ENCODE measurements around the gene MBTD1.
"Not testable (repeated sequence)": the region's sequence is repeated elsewhere in the genome, so short reads cannot be mapped to it uniquely, and the experiment has no call there.

The MBTD1 gene

GRCh38 chr17:51259564-51260236, at the start of gene MBTD1:
MBTD1 (minus strand) TSS chr17:51260049; CDS start chr17:51225161, 34,888 bp downstream.
- DNase-seq = peak; percentile 94

GRCh38 chr17:51305182-51305581, 45.3 kb upstream of the MBTD1 start:
- no peak for DNase-seq

- no peak for DNase-seq
These were observed 40.0 kb upstream of the MBTD1 start for GRCh38 chr17:51299859-51300258.

- no peak for DNase-seq
These were observed 38.9 kb upstream of the MBTD1 start for GRCh38 chr17:51298508-51299371.

GRCh38 chr17:51294338-51294737, 34.5 kb upstream of the MBTD1 start:
- not testable (repeated sequence) for DNase-seq

GRCh38 chr17:51289696-51290111, 29.9 kb upstream of the MBTD1 start:
- DNase-seq = no peak

GRCh38 chr17:51287412-51287811, 27.6 kb upstream of the MBTD1 start:
- no peak for DNase-seq

- DNase-seq = no peak
These were observed 19.3 kb upstream of the MBTD1 start for GRCh38 chr17:51279183-51279582.

- no peak for DNase-seq
These were observed 15.5 kb upstream of the MBTD1 start for GRCh38 chr17:51275381-51275780.

- no peak for DNase-seq
These were observed 13.0 kb upstream of the MBTD1 start for GRCh38 chr17:51272812-51273211.

GRCh38 chr17:51270636-51271035, 10.8 kb upstream of the MBTD1 start:
- DNase-seq = no peak

GRCh38 chr17:51269991-51270390, 10.1 kb upstream of the MBTD1 start:
- DNase-seq = no peak

- not testable (repeated sequence) for DNase-seq
These were observed 4.6 kb upstream of the MBTD1 start for GRCh38 chr17:51264466-51264865.

- DNase-seq = no peak
These were observed 3.2 kb upstream of the MBTD1 start for GRCh38 chr17:51263006-51263405.

- peak; percentile 55 for DNase-seq
These were observed 1.4 kb upstream of the MBTD1 start for GRCh38 chr17:51261024-51261963.

- peak; percentile 94 for DNase-seq
These were observed 581 bp upstream of the MBTD1 start, which contains the start of gene UTP18 for GRCh38 chr17:51260237-51261023. UTP18 (plus strand) TSS chr17:51260546; CDS start chr17:51260585, 39 bp downstream.

- DNase-seq = no peak
These were observed 889 bp downstream of the MBTD1 start for GRCh38 chr17:51258756-51259563.

- no peak for DNase-seq
These were observed 2.4 kb downstream of the MBTD1 start for GRCh38 chr17:51257150-51258081.

GRCh38 chr17:51256101-51256500, 3.7 kb downstream of the MBTD1 start:
- DNase-seq = no peak

GRCh38 chr17:51255673-51256072, 4.2 kb downstream of the MBTD1 start:
- DNase-seq = no peak

Measured in DMS79 (cell line).